NOMO-1 treated with DMSO at 0.1 percent for 48 hours (cell line): ENCODE data around the gene PROSER1.
"Not testable (repeated sequence)": the region's sequence is repeated elsewhere in the genome, so short reads cannot be mapped to it uniquely, and the experiment has no call there.

Source experiments
- DNase-seq: peaks from one replicate; lab custom pipeline; 2025; ENCODE audit not compliant: unreplicated experiment; lab: John Stamatoyannopoulos, UW

PROSER1 gene

GRCh38 chr13:39037880-39038568 lies at the start of gene PROSER1, which contains the start of gene NHLRC3:
Gene PROSER1, minus strand, starts transcription at chr13:39038089. Its CDS starts 847 bp downstream, at chr13:39037242.
Gene NHLRC3, plus strand, starts transcription at chr13:39038456. Its CDS starts 184 bp downstream, at chr13:39038640.
- peak; percentile 89 for DNase-seq

- DNase-seq = not testable (repeated sequence)
Observed at GRCh38 chr13:39086251-39086945, 48.5 kb upstream of the PROSER1 start.

- DNase-seq = no peak
Observed at GRCh38 chr13:39073983-39074382, 36.1 kb upstream of the PROSER1 start.

- DNase-seq = no peak
Observed at GRCh38 chr13:39072842-39073241, 35.0 kb upstream of the PROSER1 start.

- DNase-seq = no peak
Observed at GRCh38 chr13:39062004-39062403, 24.1 kb upstream of the PROSER1 start.

GRCh38 chr13:39058040-39058439 lies 20.2 kb upstream of the PROSER1 start:
- DNase-seq = no peak

- no peak for DNase-seq
Observed at GRCh38 chr13:39056018-39056417, 18.1 kb upstream of the PROSER1 start.

- DNase-seq = no peak
Observed at GRCh38 chr13:39054112-39054511, 16.2 kb upstream of the PROSER1 start.

GRCh38 chr13:39052944-39053343 lies 15.1 kb upstream of the PROSER1 start:
- no peak for DNase-seq

- DNase-seq = peak; percentile 32
Observed at GRCh38 chr13:39051157-39051556, 13.3 kb upstream of the PROSER1 start.

GRCh38 chr13:39049274-39049673 lies 11.4 kb upstream of the PROSER1 start:
- no peak for DNase-seq

- DNase-seq = no peak
Observed at GRCh38 chr13:39048806-39049205, 10.9 kb upstream of the PROSER1 start.

GRCh38 chr13:39047560-39047959 lies 9.7 kb upstream of the PROSER1 start:
- no peak for DNase-seq

- DNase-seq = no peak
Observed at GRCh38 chr13:39044536-39044935, 6.6 kb upstream of the PROSER1 start.

- DNase-seq = peak; percentile 19
Observed at GRCh38 chr13:39040206-39040605, 2.3 kb upstream of the PROSER1 start.

GRCh38 chr13:39039041-39039440 lies 1.2 kb upstream of the PROSER1 start:
- peak; percentile 16 for DNase-seq

GRCh38 chr13:39038569-39039030 lies 711 bp upstream of the PROSER1 start:
- peak; percentile 30 for DNase-seq

- no peak for DNase-seq
Observed at GRCh38 chr13:39037410-39037879, 444 bp downstream of the PROSER1 start.

- peak; percentile 31 for DNase-seq
Observed at GRCh38 chr13:39036212-39036611, 1.7 kb downstream of the PROSER1 start.

GRCh38 chr13:39035799-39036198 lies 2.1 kb downstream of the PROSER1 start:
- peak; percentile 7 for DNase-seq

GRCh38 chr13:39035204-39035603 lies 2.7 kb downstream of the PROSER1 start:
- DNase-seq = no peak

- no peak for DNase-seq
Observed at GRCh38 chr13:39034085-39034484, 3.8 kb downstream of the PROSER1 start.
